H9 (cell line): ENCODE measurements around the gene IST1. TPM values are rescaled to one million over a fixed set of nuclear protein-coding genes. Genes with fewer than 3 reads are reported as not detected.

Experiments
- DNase-seq: peaks from one replicate; pipeline ENCODE4 v3.0.0-alpha.2; 2017
- H2AFZ ChIP-seq: one replicate; pipeline ENCODE4 v1.6.1; 2013; ENCODE audit warnings: mild to moderate bottlenecking, low read length, control low read depth, moderate library complexity
- H2AK5ac ChIP-seq: 2 replicates; pipeline ENCODE4 v1.6.1; 2013; ENCODE audit warnings: low read length, control low read depth, mixed read lengths; ENCODE audit not compliant: insufficient read length
- H2BK120ac ChIP-seq: one replicate; pipeline ENCODE4 v1.6.1; 2013; ENCODE audit warnings: low read depth, mild to moderate bottlenecking, low read length, control low read depth, inconsistent platforms; ENCODE audit not compliant: poor library complexity, severe bottlenecking
- H2BK12ac ChIP-seq: 2 replicates; pipeline ENCODE4 v1.6.1; 2013; ENCODE audit warnings: low read length, control low read depth, mixed read lengths, low read depth; ENCODE audit not compliant: insufficient read length
- H2BK15ac ChIP-seq: 2 replicates; pipeline ENCODE4 v1.6.1; 2013; ENCODE audit warnings: low read depth, low read length, control low read depth
- H2BK20ac ChIP-seq: one replicate; pipeline ENCODE4 v1.6.1; 2013; ENCODE audit warnings: low read depth, mild to moderate bottlenecking, low read length, control low read depth, inconsistent platforms; ENCODE audit not compliant: poor library complexity, severe bottlenecking
- H2BK5ac ChIP-seq: 2 replicates; pipeline ENCODE4 v1.6.1; 2013; ENCODE audit warnings: low read length, control low read depth, mixed read lengths; ENCODE audit not compliant: insufficient read length
- H3K14ac ChIP-seq: 2 replicates; pipeline ENCODE4 v1.6.1; 2013; ENCODE audit warnings: low read length, control low read depth; ENCODE audit not compliant: insufficient read depth
- H3K18ac ChIP-seq: 2 replicates; pipeline ENCODE4 v1.6.1; 2013; ENCODE audit warnings: low read depth, mild to moderate bottlenecking, mixed read lengths, low read length, control low read depth; ENCODE audit not compliant: insufficient read length
- H3K23ac ChIP-seq: 2 replicates; pipeline ENCODE4 v1.6.1; 2013; ENCODE audit warnings: low read length, control low read depth, mixed read lengths, low read depth; ENCODE audit not compliant: insufficient read length
- H3K23me2 ChIP-seq: 2 replicates; pipeline ENCODE4 v1.6.1; 2013; ENCODE audit warnings: low read depth, mild to moderate bottlenecking, mixed read lengths, low read length, control low read depth; ENCODE audit not compliant: insufficient read length, poor library complexity, severe bottlenecking
- H3K27ac ChIP-seq: 2 replicates; pipeline ENCODE4 v1.5.1; 2013; ENCODE audit warnings: low read length, control low read depth, mixed read lengths, low read depth; ENCODE audit not compliant: insufficient read length
- H3K27me3 ChIP-seq: 2 replicates; pipeline ENCODE4 v1.6.1; 2013; ENCODE audit warnings: low read length, control low read depth, inconsistent platforms; ENCODE audit not compliant: insufficient read depth
- H3K4ac ChIP-seq: 2 replicates; pipeline ENCODE4 v1.6.1; 2013; ENCODE audit warnings: low read depth, mild to moderate bottlenecking, control low read depth, inconsistent platforms, low read length, moderate library complexity
- H3K4me1 ChIP-seq: 2 replicates; pipeline ENCODE4 v1.6.1; 2013; ENCODE audit warnings: low read length, control low read depth, inconsistent platforms; ENCODE audit not compliant: insufficient read depth
- H3K4me2 ChIP-seq: 2 replicates; pipeline ENCODE4 v1.6.1; 2013; ENCODE audit warnings: low read length, control low read depth, mixed read lengths; ENCODE audit not compliant: insufficient read length, insufficient read depth
- H3K56ac ChIP-seq: 2 replicates; pipeline ENCODE4 v1.6.1; 2013; ENCODE audit warnings: low read depth, mild to moderate bottlenecking, mixed read lengths, low read length, control low read depth; ENCODE audit not compliant: insufficient read length
- H3K79me1 ChIP-seq: 2 replicates; pipeline ENCODE4 v1.6.1; 2013; ENCODE audit warnings: low read depth, mild to moderate bottlenecking, moderate library complexity, low read length, control low read depth, inconsistent platforms; ENCODE audit not compliant: insufficient read depth, poor library complexity, severe bottlenecking
- H3K79me2 ChIP-seq: 2 replicates; pipeline ENCODE4 v1.6.1; 2013; ENCODE audit warnings: low read length, control low read depth, inconsistent platforms; ENCODE audit not compliant: insufficient read depth
- H3K9ac ChIP-seq: 2 replicates; pipeline ENCODE4 v1.6.1; 2013; ENCODE audit warnings: low read length, control low read depth, mixed read lengths; ENCODE audit not compliant: insufficient read length; ENCODE audit errors: extremely low read depth
- H3K9me3 ChIP-seq: one replicate; pipeline ENCODE4 v1.6.1; 2013; ENCODE audit warnings: low read depth, low read length, inconsistent platforms; ENCODE audit not compliant: control insufficient read depth
- H3T11ph ChIP-seq: one replicate; pipeline ENCODE4 v1.6.1; 2013; ENCODE audit warnings: mild to moderate bottlenecking, low read length, control low read depth, inconsistent platforms
- H4K20me1 ChIP-seq: one replicate; pipeline ENCODE4 v1.6.1; 2013; ENCODE audit not compliant: control insufficient read depth, insufficient read length, insufficient read depth
- H4K5ac ChIP-seq: 2 replicates; pipeline ENCODE4 v1.6.1; 2013; ENCODE audit warnings: low read depth, mild to moderate bottlenecking, mixed read lengths, low read length, control low read depth; ENCODE audit not compliant: insufficient read length
- H4K8ac ChIP-seq: replicated peaks from 2 replicates; pipeline ENCODE4 v1.6.1; 2013; ENCODE audit warnings: low read length, control low read depth, mixed read lengths, low read depth; ENCODE audit not compliant: insufficient read length
- H4K91ac ChIP-seq: 2 replicates; pipeline ENCODE4 v1.6.1; 2013; ENCODE audit warnings: low read depth, mild to moderate bottlenecking, moderate library complexity, mixed read lengths, low read length, control low read depth; ENCODE audit not compliant: insufficient read length
- H3K27ac Mint-ChIP-seq, 3 experiments: 2 replicates in 2 of 3; 3 replicates in 1 of 3; pipeline ENCODE4 v1.8.0; 2020 to 2021; ENCODE audit warnings: mixed read lengths in 3 of 3, mild to moderate bottlenecking in 1 of 3, moderate library complexity in 1 of 3
- H3K27me3 Mint-ChIP-seq: 2 replicates; pipeline ENCODE4 v1.8.0; 2021; ENCODE audit warnings: low read depth, mild to moderate bottlenecking, moderate library complexity, mixed read lengths
- H3K36me3 Mint-ChIP-seq, 3 experiments: 2 replicates in 2 of 3; 3 replicates in 1 of 3; pipeline ENCODE4 v1.8.0; 2020 to 2021; ENCODE audit warnings: low read depth in 3 of 3, mixed read lengths in 3 of 3; ENCODE audit not compliant: insufficient read depth in 1 of 3
- H3K4me1 Mint-ChIP-seq, 2 experiments: 2 replicates each; pipeline ENCODE4 v1.8.0; 2020; ENCODE audit warnings: mixed read lengths in 2 of 2
- H3K4me3 Mint-ChIP-seq, 2 experiments: 2 replicates in 1 of 2; 3 replicates in 1 of 2; pipeline ENCODE4 v1.8.0; 2020 to 2021; ENCODE audit warnings: mild to moderate bottlenecking in 2 of 2, mixed read lengths in 2 of 2, moderate library complexity in 1 of 2
- H3K9me3 Mint-ChIP-seq, 2 experiments: 2 replicates in 1 of 2; 3 replicates in 1 of 2; pipeline ENCODE4 v1.8.0; 2020; ENCODE audit warnings: mild to moderate bottlenecking in 2 of 2, mixed read lengths in 2 of 2, moderate library complexity in 1 of 2
- WGBS: extraction: QIAGEN DNeasy Blood & Tissue Kit; methylation state at CpG from one replicate; pipeline ENCODE4 v1.1.7; 2013; ENCODE audit warnings: missing lambda C conversion rate, low lambda C conversion rate, mixed read lengths; ENCODE audit not compliant: insufficient read length; ENCODE audit errors: extremely low coverage; 5-methylcytosine and 5-hydroxymethylcytosine counted together
- total RNA-seq: library from RNA; stranded (reverse); gene quantifications from 2 replicates; pipeline ENCODE4 v1.2.1, GENCODE V29; 2021
- TF ChIP-seq, protein P1 (sequence below): fragments of 200-600 bp; sonication (generic); conservative IDR thresholded peaks from 3 replicates; pipeline ENCODE4 v1.8.0; 2021; ENCODE audit warnings: antibody characterized with exemption, mild to moderate bottlenecking

The IST1 gene
- total RNA-seq, 1 experiment from 2014 or later: 263 TPM

- peaks cover 70 to 96% (median 96%) of the 10 kb centered on the region in 3 experiments for H3K36me3 Mint-ChIP-seq
- Histone ChIP-seq H2BK120ac (no peak overlapping the region), H2AK5ac (no peak overlapping the region), H4K20me1 (peaks cover 2% of the 10 kb centered on the region), H2BK5ac (no peak overlapping the region), H3K79me2 (peaks cover 2% of the 10 kb centered on the region), H3K9me3 (no peaks in the 10 kb centered on the region), H3K4ac (no peak overlapping the region), H3T11ph (no peak overlapping the region), H3K23me2 (no peaks in the 10 kb centered on the region), H3K56ac (no peak overlapping the region), H3K18ac (no peak overlapping the region), H2BK20ac (no peak overlapping the region), H3K4me2 (no peak overlapping the region), H3K79me1 (peaks cover 4% of the 10 kb centered on the region), H3K9ac (no peak overlapping the region), H3K23ac (no peak overlapping the region), H4K91ac (no peak overlapping the region), H2BK15ac (no peak overlapping the region), H4K8ac (no peak overlapping the region), H4K5ac (no peak overlapping the region), H2BK12ac (no peak overlapping the region), H2AFZ (no peak overlapping the region), H3K14ac (no peak overlapping the region), H3K27me3 (no peaks in the 10 kb centered on the region), H3K4me1 (no peaks in the 10 kb centered on the region), H3K27ac (no peak overlapping the region)
- TF ChIP-seq, protein P1, sequence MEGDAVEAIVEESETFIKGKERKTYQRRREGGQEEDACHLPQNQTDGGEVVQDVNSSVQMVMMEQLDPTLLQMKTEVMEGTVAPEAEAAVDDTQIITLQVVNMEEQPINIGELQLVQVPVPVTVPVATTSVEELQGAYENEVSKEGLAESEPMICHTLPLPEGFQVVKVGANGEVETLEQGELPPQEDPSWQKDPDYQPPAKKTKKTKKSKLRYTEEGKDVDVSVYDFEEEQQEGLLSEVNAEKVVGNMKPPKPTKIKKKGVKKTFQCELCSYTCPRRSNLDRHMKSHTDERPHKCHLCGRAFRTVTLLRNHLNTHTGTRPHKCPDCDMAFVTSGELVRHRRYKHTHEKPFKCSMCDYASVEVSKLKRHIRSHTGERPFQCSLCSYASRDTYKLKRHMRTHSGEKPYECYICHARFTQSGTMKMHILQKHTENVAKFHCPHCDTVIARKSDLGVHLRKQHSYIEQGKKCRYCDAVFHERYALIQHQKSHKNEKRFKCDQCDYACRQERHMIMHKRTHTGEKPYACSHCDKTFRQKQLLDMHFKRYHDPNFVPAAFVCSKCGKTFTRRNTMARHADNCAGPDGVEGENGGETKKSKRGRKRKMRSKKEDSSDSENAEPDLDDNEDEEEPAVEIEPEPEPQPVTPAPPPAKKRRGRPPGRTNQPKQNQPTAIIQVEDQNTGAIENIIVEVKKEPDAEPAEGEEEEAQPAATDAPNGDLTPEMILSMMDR: no peak
- no peaks in the 10 kb centered on the region for H3K27me3 Mint-ChIP-seq
- H3K4me3 Mint-ChIP-seq: no peak overlapping the region
- no CpG with 5 or more reads among the region's 10 CpGs for WGBS
- H3K9me3 Mint-ChIP-seq: no peaks in the 10 kb centered on the region
- no peak for DNase-seq
- no peak overlapping the region for H3K27ac Mint-ChIP-seq
- no peaks in the 10 kb centered on the region for H3K4me1 Mint-ChIP-seq
Observed at GRCh38 chr16:71923941-71924690, 28.8 kb downstream of the IST1 start.
